ENCODE results near the gene BCL2.

The BCL2 gene

DNA sequence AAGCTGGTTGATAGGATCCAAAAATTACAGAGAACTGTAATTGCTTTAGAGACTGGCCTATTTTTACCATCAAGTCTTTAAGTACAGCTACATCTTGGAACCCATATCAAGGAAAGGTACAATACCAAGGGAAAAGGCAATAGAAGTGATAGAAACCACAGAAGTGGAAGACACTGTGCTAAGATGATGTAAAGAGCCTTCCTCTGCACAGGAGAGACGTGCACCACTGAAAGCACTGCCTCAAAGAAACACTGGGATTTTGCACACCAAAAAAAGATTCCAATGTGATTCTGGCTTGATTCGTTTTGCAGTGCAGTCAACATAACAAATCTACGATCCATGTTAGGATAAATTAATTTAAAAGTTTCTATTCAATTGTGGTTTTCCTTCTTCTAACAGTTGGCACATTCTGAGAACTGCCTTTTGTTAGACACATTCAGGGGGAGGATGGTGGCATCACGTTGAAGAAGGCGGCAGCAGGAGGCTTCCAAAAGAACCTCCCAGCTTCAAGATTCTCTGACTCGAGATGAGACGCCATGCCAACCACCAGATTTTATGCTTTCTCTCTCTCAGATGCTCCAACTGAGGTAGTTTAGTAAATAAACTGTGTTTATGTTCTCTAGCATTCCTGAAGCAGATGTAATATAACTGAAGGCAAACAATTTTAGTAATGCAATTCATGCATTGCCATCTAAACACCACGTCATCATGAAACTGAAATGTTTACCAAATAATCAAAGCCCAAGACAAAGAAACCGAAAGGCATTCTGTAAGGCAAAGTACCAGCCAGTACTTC lies 102.9 kb downstream of the BCL2 start:
- in situ Hi-C loops (cut with MboI; ENCODE audit: low pct_unique_long_range_greater_than_20kb, low sequenced_read_pairs, unreplicated experiment): no loop called here

DNA sequence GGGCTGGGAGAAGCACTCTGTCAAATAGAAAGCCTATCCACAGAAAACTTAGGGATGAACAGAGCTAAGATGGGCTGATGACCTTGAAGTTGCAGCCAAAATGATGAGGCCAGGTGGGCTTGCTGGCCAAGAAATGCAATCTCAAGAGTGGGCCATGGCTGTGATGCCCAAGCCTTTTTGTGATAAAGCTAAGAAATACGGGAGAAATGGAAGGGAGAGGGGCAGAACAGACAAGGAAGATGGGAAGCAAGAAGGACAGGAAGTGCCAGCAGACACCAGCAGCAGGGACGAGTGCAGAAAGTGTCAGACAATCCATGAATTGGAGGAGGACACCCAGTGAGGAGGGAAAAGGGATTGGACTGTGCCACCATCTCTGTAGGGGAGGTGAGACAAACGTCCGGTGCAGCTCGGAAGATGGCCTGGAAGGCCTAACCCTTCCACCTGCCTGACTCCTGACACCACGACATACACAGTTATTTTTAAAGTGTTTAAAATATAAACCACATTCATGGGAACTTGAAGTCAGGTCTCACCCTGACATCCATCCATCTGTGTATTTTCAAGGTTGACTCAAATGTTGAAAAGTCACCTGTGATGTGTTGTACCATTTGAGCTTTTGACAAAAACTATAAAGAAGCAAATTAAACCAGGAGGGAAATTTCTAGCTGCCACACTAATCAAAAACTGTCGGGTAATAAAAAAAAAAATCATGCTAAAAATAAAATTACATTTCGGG lies 105.5 kb downstream of the BCL2 start:
- DNase-seq (ENCODE audit: low spot score): no peak
- TF ChIP-seq, protein P1, sequence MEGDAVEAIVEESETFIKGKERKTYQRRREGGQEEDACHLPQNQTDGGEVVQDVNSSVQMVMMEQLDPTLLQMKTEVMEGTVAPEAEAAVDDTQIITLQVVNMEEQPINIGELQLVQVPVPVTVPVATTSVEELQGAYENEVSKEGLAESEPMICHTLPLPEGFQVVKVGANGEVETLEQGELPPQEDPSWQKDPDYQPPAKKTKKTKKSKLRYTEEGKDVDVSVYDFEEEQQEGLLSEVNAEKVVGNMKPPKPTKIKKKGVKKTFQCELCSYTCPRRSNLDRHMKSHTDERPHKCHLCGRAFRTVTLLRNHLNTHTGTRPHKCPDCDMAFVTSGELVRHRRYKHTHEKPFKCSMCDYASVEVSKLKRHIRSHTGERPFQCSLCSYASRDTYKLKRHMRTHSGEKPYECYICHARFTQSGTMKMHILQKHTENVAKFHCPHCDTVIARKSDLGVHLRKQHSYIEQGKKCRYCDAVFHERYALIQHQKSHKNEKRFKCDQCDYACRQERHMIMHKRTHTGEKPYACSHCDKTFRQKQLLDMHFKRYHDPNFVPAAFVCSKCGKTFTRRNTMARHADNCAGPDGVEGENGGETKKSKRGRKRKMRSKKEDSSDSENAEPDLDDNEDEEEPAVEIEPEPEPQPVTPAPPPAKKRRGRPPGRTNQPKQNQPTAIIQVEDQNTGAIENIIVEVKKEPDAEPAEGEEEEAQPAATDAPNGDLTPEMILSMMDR (IDR thresholded peaks at IDR 0.05; ENCODE audit: extremely low read depth, insufficient read depth, missing control alignments): no peak
- in situ Hi-C loops (cut with MboI; ENCODE audit: low pct_unique_long_range_greater_than_20kb, low sequenced_read_pairs, unreplicated experiment): no loop called here

More for the DNA sequence above, 102.9 kb downstream of the BCL2 start:
- TF ChIP-seq, protein P1 (IDR thresholded peaks at IDR 0.05; ENCODE audit: extremely low read depth, insufficient read depth, missing control alignments): no peak
- DNase-seq (ENCODE audit: low spot score): no peak

DNA sequence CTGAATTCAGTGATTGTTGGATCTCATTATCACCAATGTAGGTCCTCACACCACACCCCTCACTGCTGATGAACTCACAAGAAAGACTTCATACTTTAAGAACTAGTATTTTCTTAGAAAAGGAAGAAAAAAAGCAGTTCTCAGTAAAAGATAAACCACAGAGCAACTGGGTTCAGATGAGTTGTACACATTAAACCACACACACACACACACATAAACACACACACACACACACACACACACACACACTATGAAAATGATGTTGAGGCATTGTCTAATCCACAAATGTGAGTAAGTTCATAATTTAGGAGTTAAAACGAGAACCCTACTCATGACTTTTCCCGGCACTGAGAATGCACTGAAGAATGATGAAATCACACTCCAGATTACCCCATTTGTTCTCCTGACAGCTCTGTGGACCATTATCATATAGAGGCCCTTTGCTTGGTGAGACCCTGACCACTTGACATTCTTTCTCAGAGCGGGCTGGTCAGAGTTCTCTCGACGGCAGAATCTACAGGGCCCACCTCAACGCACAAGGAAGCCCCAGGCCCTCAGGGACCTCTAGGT lies 106.2 kb downstream of the BCL2 start:
- in situ Hi-C loops (cut with MboI; ENCODE audit: low pct_unique_long_range_greater_than_20kb, low sequenced_read_pairs, unreplicated experiment): no loop called here
- TF ChIP-seq, protein P1 (IDR thresholded peaks at IDR 0.05; ENCODE audit: extremely low read depth, insufficient read depth, missing control alignments): no peak
- no peak for DNase-seq (ENCODE audit: low spot score)

DNA sequence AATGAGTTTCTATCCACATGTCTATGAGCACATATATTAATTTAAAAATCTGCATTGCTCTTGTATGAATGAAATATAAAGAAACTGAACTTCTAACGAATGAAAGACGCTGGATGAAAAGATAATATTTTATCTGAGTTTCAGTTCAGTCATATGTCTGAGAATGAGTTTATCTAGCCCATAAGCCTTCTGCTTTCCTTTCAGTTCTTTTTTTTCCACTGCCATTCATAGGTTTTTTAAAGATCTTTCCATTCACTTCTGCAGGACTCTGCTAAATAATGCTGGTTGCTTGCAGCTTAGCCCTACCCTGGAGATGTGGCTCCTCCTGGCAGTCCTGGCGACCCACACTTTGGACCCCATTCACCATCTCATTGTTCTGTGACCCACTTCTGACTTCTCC lies 109.0 kb downstream of the BCL2 start:
- DNase-seq (ENCODE audit: low spot score): no peak
- TF ChIP-seq, protein P1 (IDR thresholded peaks at IDR 0.05; ENCODE audit: extremely low read depth, insufficient read depth, missing control alignments): no peak
- in situ Hi-C loops (cut with MboI; ENCODE audit: low pct_unique_long_range_greater_than_20kb, low sequenced_read_pairs, unreplicated experiment): no loop called here

DNA sequence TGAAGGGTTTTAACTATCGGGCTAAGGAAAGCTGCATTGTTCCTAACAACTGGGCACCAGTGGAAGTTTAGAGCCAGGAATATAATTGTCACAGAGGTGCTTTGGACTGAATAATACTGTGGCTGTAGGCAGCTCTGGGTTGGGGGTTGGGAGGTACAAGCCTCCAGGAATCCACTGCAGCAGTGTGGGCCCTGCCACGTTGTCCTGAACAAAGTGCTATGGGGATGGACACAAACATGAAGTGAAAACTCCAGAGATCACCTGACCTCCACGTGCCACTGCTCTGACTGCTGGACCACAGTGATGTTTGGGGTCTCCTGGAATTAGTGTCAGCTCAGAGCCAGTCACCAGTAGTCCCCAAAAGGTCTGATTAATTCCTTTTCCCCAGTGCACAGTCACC lies 110.9 kb downstream of the BCL2 start:
- TF ChIP-seq, protein P1 (IDR thresholded peaks at IDR 0.05; ENCODE audit: extremely low read depth, insufficient read depth, missing control alignments): no peak
- no peak for DNase-seq (ENCODE audit: low spot score)
- in situ Hi-C loops (cut with MboI; ENCODE audit: low pct_unique_long_range_greater_than_20kb, low sequenced_read_pairs, unreplicated experiment): no loop called here

DNA sequence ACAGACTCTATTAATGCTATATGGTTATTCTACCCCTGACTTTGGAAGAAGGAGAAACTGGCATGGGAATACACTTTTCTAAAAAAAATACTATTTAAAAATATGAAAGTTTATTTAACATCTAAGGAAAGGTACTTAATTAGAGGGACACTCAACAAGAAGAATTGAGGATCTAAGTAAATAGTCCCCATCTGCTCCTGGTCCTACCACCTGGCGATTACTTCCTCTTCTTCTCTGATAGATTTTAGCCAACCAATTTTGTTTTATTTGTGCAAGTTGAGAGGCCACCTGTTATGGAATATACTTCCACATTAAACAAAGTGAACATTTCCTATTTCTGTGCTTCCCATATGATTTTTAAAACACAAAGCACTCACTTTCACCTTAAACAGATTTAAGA lies 111.7 kb downstream of the BCL2 start:
- TF ChIP-seq, protein P1 (IDR thresholded peaks at IDR 0.05; ENCODE audit: extremely low read depth, insufficient read depth, missing control alignments): no peak
- in situ Hi-C loops (cut with MboI; ENCODE audit: low pct_unique_long_range_greater_than_20kb, low sequenced_read_pairs, unreplicated experiment): no loop called here
- DNase-seq (ENCODE audit: low spot score): no peak

Measured in GM13977 (cell line).